Measurements from ENCODE around the gene MXI1.

Gene MXI1

GRCh38 chr10:110208614-110209453, 1.4 kb downstream of the MXI1 start:
- H3K9me3 ChIP-seq (ENCODE audit: control insufficient read depth in 2 of 2, low read length in 2 of 2) = no peaks in the 10 kb centered on the region
- peak overlapping the region; percentile 99 for H3K27ac ChIP-seq (ENCODE audit: low read length)
- H3K4me1 ChIP-seq (ENCODE audit: control insufficient read depth, insufficient read depth, low read length) = peaks cover 29% of the 10 kb centered on the region
- peak overlapping the region; percentile 69 to 85 for H3K9ac ChIP-seq (ENCODE audit: low read length in 2 of 2)
- no peaks in the 10 kb centered on the region for H3K27me3 ChIP-seq (ENCODE audit: control insufficient read depth in 1 of 2, insufficient read depth in 2 of 2, low read length in 2 of 2)
- H3K4me3 ChIP-seq (ENCODE audit: low read length in 2 of 2) = peak overlapping the region; percentile 91 to 93
- no peaks in the 10 kb centered on the region for H3K36me3 ChIP-seq (ENCODE audit: control insufficient read depth in 2 of 2, insufficient read depth in 2 of 2, low read length in 2 of 2)

GRCh38 chr10:110209454-110209925, 2.1 kb downstream of the MXI1 start:
- Histone ChIP-seq H3K27ac (ENCODE audit: low read length) (peak overlapping the region; percentile 99), H3K9me3 (ENCODE audit: control insufficient read depth in 2 of 2, low read length in 2 of 2) (no peaks in the 10 kb centered on the region), H3K4me1 (ENCODE audit: control insufficient read depth, insufficient read depth, low read length) (peaks cover 35% of the 10 kb centered on the region), H3K9ac (ENCODE audit: low read length in 2 of 2) (peak overlapping the region; percentile 56 to 85), H3K4me3 (ENCODE audit: low read length in 2 of 2) (peak overlapping the region; percentile 91 to 93), H3K36me3 (ENCODE audit: control insufficient read depth in 2 of 2, insufficient read depth in 2 of 2, low read length in 2 of 2) (no peaks in the 10 kb centered on the region), H3K27me3 (ENCODE audit: control insufficient read depth in 1 of 2, insufficient read depth in 2 of 2, low read length in 2 of 2) (no peaks in the 10 kb centered on the region)

GRCh38 chr10:110209926-110210673, 2.7 kb downstream of the MXI1 start:
- peak overlapping the region; percentile 99 for H3K27ac ChIP-seq (ENCODE audit: low read length)
- H3K27me3 ChIP-seq (ENCODE audit: control insufficient read depth in 1 of 2, insufficient read depth in 2 of 2, low read length in 2 of 2) = no peaks in the 10 kb centered on the region
- peak overlapping the region; percentile 91 to 93 for H3K4me3 ChIP-seq (ENCODE audit: low read length in 2 of 2)
- H3K36me3 ChIP-seq (ENCODE audit: control insufficient read depth in 2 of 2, insufficient read depth in 2 of 2, low read length in 2 of 2) = no peaks in the 10 kb centered on the region
- peak overlapping the region; percentile 77 to 94 for H3K9ac ChIP-seq (ENCODE audit: low read length in 2 of 2)
- H3K9me3 ChIP-seq (ENCODE audit: control insufficient read depth in 2 of 2, low read length in 2 of 2) = no peaks in the 10 kb centered on the region
- peaks cover 40% of the 10 kb centered on the region for H3K4me1 ChIP-seq (ENCODE audit: control insufficient read depth, insufficient read depth, low read length)

GRCh38 chr10:110210674-110211464, 3.5 kb downstream of the MXI1 start:
- H3K36me3 ChIP-seq (ENCODE audit: control insufficient read depth in 2 of 2, insufficient read depth in 2 of 2, low read length in 2 of 2) = no peaks in the 10 kb centered on the region
- H3K27me3 ChIP-seq (ENCODE audit: control insufficient read depth in 1 of 2, insufficient read depth in 2 of 2, low read length in 2 of 2) = no peaks in the 10 kb centered on the region
- peak overlapping the region; percentile 99 for H3K27ac ChIP-seq (ENCODE audit: low read length)
- H3K9ac ChIP-seq (ENCODE audit: low read length in 2 of 2) = peak overlapping the region; percentile 77 to 94
- H3K4me1 ChIP-seq (ENCODE audit: control insufficient read depth, insufficient read depth, low read length) = peaks cover 48% of the 10 kb centered on the region
- H3K9me3 ChIP-seq (ENCODE audit: control insufficient read depth in 2 of 2, low read length in 2 of 2) = no peaks in the 10 kb centered on the region
- H3K4me3 ChIP-seq (ENCODE audit: low read length in 2 of 2) = peak overlapping the region; percentile 79 to 93

- Histone ChIP-seq H3K4me1 (ENCODE audit: control insufficient read depth, insufficient read depth, low read length) (peaks cover 51% of the 10 kb centered on the region), H3K4me3 (ENCODE audit: low read length in 2 of 2) (peak overlapping the region; percentile 79 to 93), H3K27ac (ENCODE audit: low read length) (peak overlapping the region; percentile 99), H3K27me3 (ENCODE audit: control insufficient read depth in 1 of 2, insufficient read depth in 2 of 2, low read length in 2 of 2) (no peaks in the 10 kb centered on the region), H3K9me3 (ENCODE audit: control insufficient read depth in 2 of 2, low read length in 2 of 2) (no peaks in the 10 kb centered on the region), H3K36me3 (ENCODE audit: control insufficient read depth in 2 of 2, insufficient read depth in 2 of 2, low read length in 2 of 2) (no peaks in the 10 kb centered on the region), H3K9ac (ENCODE audit: low read length in 2 of 2) (peak overlapping the region; percentile 68 to 77)
Observed at GRCh38 chr10:110211465-110211843, 4.0 kb downstream of the MXI1 start.

GRCh38 chr10:110212119-110213006, 5.0 kb downstream of the MXI1 start:
- Histone ChIP-seq H3K27me3 (ENCODE audit: control insufficient read depth in 1 of 2, insufficient read depth in 2 of 2, low read length in 2 of 2) (no peaks in the 10 kb centered on the region), H3K9ac (ENCODE audit: low read length in 2 of 2) (peak overlapping the region; percentile 42 to 77), H3K36me3 (ENCODE audit: control insufficient read depth in 2 of 2, insufficient read depth in 2 of 2, low read length in 2 of 2) (no peaks in the 10 kb centered on the region), H3K4me1 (ENCODE audit: control insufficient read depth, insufficient read depth, low read length) (peaks cover 54% of the 10 kb centered on the region), H3K9me3 (ENCODE audit: control insufficient read depth in 2 of 2, low read length in 2 of 2) (no peaks in the 10 kb centered on the region), H3K27ac (ENCODE audit: low read length) (peak overlapping the region; percentile 99), H3K4me3 (ENCODE audit: low read length in 2 of 2) (peak overlapping the region; percentile 79 to 93)

GRCh38 chr10:110214371-110214826, 7.0 kb downstream of the MXI1 start:
- Histone ChIP-seq H3K27ac (ENCODE audit: low read length) (peak overlapping the region; percentile 75), H3K4me1 (ENCODE audit: control insufficient read depth, insufficient read depth, low read length) (peaks cover 63% of the 10 kb centered on the region), H3K9ac (ENCODE audit: low read length in 2 of 2) (no peak overlapping the region)

GRCh38 chr10:110215286-110216170, 8.1 kb downstream of the MXI1 start:
- Histone ChIP-seq H3K36me3 (ENCODE audit: control insufficient read depth in 2 of 2, insufficient read depth in 2 of 2, low read length in 2 of 2) (no peaks in the 10 kb centered on the region), H3K27me3 (ENCODE audit: control insufficient read depth in 1 of 2, insufficient read depth in 2 of 2, low read length in 2 of 2) (no peaks in the 10 kb centered on the region), H3K4me1 (ENCODE audit: control insufficient read depth, insufficient read depth, low read length) (peaks cover 68% of the 10 kb centered on the region), H3K9ac (ENCODE audit: low read length in 2 of 2) (no peak overlapping the region), H3K9me3 (ENCODE audit: control insufficient read depth in 2 of 2, low read length in 2 of 2) (no peaks in the 10 kb centered on the region), H3K4me3 (ENCODE audit: low read length in 2 of 2) (no peak overlapping the region), H3K27ac (ENCODE audit: low read length) (peak overlapping the region; percentile 63)

More at GRCh38 chr10:110214371-110214826, 7.0 kb downstream of the MXI1 start:
- H3K27me3 ChIP-seq (ENCODE audit: control insufficient read depth in 1 of 2, insufficient read depth in 2 of 2, low read length in 2 of 2) = no peaks in the 10 kb centered on the region
- no peaks in the 10 kb centered on the region for H3K9me3 ChIP-seq (ENCODE audit: control insufficient read depth in 2 of 2, low read length in 2 of 2)
- H3K4me3 ChIP-seq (ENCODE audit: low read length in 2 of 2) = no peak overlapping the region
- H3K36me3 ChIP-seq (ENCODE audit: control insufficient read depth in 2 of 2, insufficient read depth in 2 of 2, low read length in 2 of 2) = no peaks in the 10 kb centered on the region

GRCh38 chr10:110216240-110216639, 8.8 kb downstream of the MXI1 start:
- no peaks in the 10 kb centered on the region for H3K27me3 ChIP-seq (ENCODE audit: control insufficient read depth in 1 of 2, insufficient read depth in 2 of 2, low read length in 2 of 2)
- H3K4me1 ChIP-seq (ENCODE audit: control insufficient read depth, insufficient read depth, low read length) = peaks cover 73% of the 10 kb centered on the region
- no peak overlapping the region for H3K4me3 ChIP-seq (ENCODE audit: low read length in 2 of 2)
- no peak overlapping the region for H3K9ac ChIP-seq (ENCODE audit: low read length in 2 of 2)
- no peaks in the 10 kb centered on the region for H3K9me3 ChIP-seq (ENCODE audit: control insufficient read depth in 2 of 2, low read length in 2 of 2)
- peak overlapping the region; percentile 63 for H3K27ac ChIP-seq (ENCODE audit: low read length)
- no peaks in the 10 kb centered on the region for H3K36me3 ChIP-seq (ENCODE audit: control insufficient read depth in 2 of 2, insufficient read depth in 2 of 2, low read length in 2 of 2)
